Endothelial cell of umbilical vein (primary cell): ENCODE results near the gene TAS1R1. TPM values are rescaled to one million over a fixed set of nuclear protein-coding genes. Genes with fewer than 3 reads are reported as not detected.

Source experiments
- BruUV-seq: library from RNA; stranded (reverse); fragments of 400-500 nt; replicated peaks from 2 replicates; lab custom pipeline; 2021; lab: Mats Ljungman, UMichigan
- CTCF ChIA-PET: fragments of 300-600, 350-600 bp; sonication (Branson Sonifier 250); formaldehyde crosslinking; loops from one replicate; lab custom pipeline; 2021; ENCODE audit warnings: antibody characterized with exemption, inconsistent platforms; lab: Charles Lee
- POLR2A ChIA-PET: fragments of 300-600, 350-600 bp; sonication (Branson Sonifier 250); formaldehyde crosslinking; loops from one replicate; lab custom pipeline; 2021; ENCODE audit warnings: antibody characterized with exemption, inconsistent platforms; lab: Charles Lee
- DNase-seq: peaks from one replicate; pipeline ENCODE4 v3.0.0-alpha.2; 2011; ENCODE audit warnings: low read depth, low spot score
- FAIRE-seq: peaks from 2 replicates; lab custom pipeline; 2011; peaks lifted over from hg19 to GRCh38; lab: Jason Lieb, UNC
- H2AFZ ChIP-seq: 2 replicates; pipeline ENCODE4 v1.6.0; 2012; ENCODE audit warnings: low read depth, low read length, control low read depth, inconsistent platforms
- H3K27ac ChIP-seq: 2 replicates; pipeline ENCODE4 v1.5.1; 2011; ENCODE audit warnings: low read depth, mild to moderate bottlenecking, control low read depth, low read length, moderate library complexity; ENCODE audit not compliant: insufficient read depth
- H3K27me3 ChIP-seq, 2 experiments: 2 replicates each; pipeline versions ENCODE4 v1.6.0 to v1.6.1; 2011; ENCODE audit warnings: low read length in 2 of 2, mixed read lengths in 1 of 2; ENCODE audit not compliant: control insufficient read depth in 2 of 2, insufficient read depth in 2 of 2
- H3K36me3 ChIP-seq, 2 experiments: 2 replicates in 1 of 2; 3 replicates in 1 of 2; pipeline ENCODE4 v1.5.1; 2011; ENCODE audit warnings: low read length in 2 of 2, mild to moderate bottlenecking in 1 of 2, moderate library complexity in 1 of 2; ENCODE audit not compliant: control insufficient read depth in 2 of 2, insufficient read depth in 2 of 2; ENCODE audit errors: extremely low read depth in 1 of 2
- H3K4me1 ChIP-seq: 3 replicates; pipeline ENCODE4 v1.5.1; 2011; ENCODE audit warnings: mild to moderate bottlenecking, low read length; ENCODE audit not compliant: control insufficient read depth, insufficient read depth; ENCODE audit errors: extremely low read depth
- H3K4me2 ChIP-seq: 2 replicates; pipeline ENCODE4 v1.6.1; 2011; ENCODE audit warnings: low read length, control low read depth, mixed read lengths; ENCODE audit not compliant: insufficient read depth
- H3K4me3 ChIP-seq, 3 experiments: fragments of 200-600 bp in 1 of 3; sonication (generic), shearing (Covaris generic) in 1 of 3; replicated peaks in 1 of 3; 2 replicates each; pipeline ENCODE4 v1.5.1; 2011 to 2016; ENCODE audit warnings: control low read depth in 3 of 3, low read length in 3 of 3, mild to moderate bottlenecking in 2 of 3, inconsistent platforms in 1 of 3, low read depth in 1 of 3, moderate library complexity in 1 of 3; ENCODE audit not compliant: insufficient read depth in 1 of 3
- H3K79me2 ChIP-seq: 2 replicates; pipeline ENCODE4 v1.6.0; 2012; ENCODE audit warnings: low read length, inconsistent platforms; ENCODE audit not compliant: control insufficient read depth, insufficient read depth
- H3K9ac ChIP-seq: replicated peaks from 2 replicates; pipeline ENCODE3; 2011; ENCODE audit warnings: low read length, control low read depth; ENCODE audit not compliant: insufficient read depth; ENCODE audit errors: extremely low read depth
- H3K9me1 ChIP-seq: replicated peaks from 3 replicates; pipeline ENCODE4 v1.6.0; 2011; ENCODE audit warnings: mild to moderate bottlenecking, low read length; ENCODE audit not compliant: control insufficient read depth, insufficient read depth; ENCODE audit errors: extremely low read depth
- H3K9me3 ChIP-seq: replicated peaks from 2 replicates; pipeline ENCODE4 v1.5.1; 2012; ENCODE audit warnings: low read length, inconsistent platforms; ENCODE audit not compliant: control insufficient read depth, insufficient read depth
- H4K20me1 ChIP-seq: replicated peaks from 2 replicates; pipeline ENCODE3; 2011; ENCODE audit warnings: mild to moderate bottlenecking, low read length; ENCODE audit not compliant: control insufficient read depth, insufficient read depth; ENCODE audit errors: extremely low read depth
- CTCF ChIP-seq, 2 donors: IDR thresholded peaks; 1 replicate in 1 of 2; 2 replicates in 1 of 2; pipeline ENCODE4 v1.5.1; 2011; ENCODE audit warnings: low read length in 2 of 2, mild to moderate bottlenecking in 2 of 2, moderate library complexity in 2 of 2, control low read depth in 1 of 2, inconsistent platforms in 1 of 2, low read depth in 1 of 2; ENCODE audit not compliant: insufficient read depth in 1 of 2; ENCODE audit errors: extremely low read depth in 1 of 2
- EZH2 ChIP-seq: IDR thresholded peaks from 2 replicates; pipeline ENCODE4 v1.6.1; 2012; ENCODE audit warnings: borderline replicate concordance, low read depth, mild to moderate bottlenecking, moderate library complexity, low read length, inconsistent platforms; ENCODE audit not compliant: severe bottlenecking
- FOS ChIP-seq: IDR thresholded peaks from 2 replicates; pipeline ENCODE4 v1.6.1; 2011; ENCODE audit warnings: mild to moderate bottlenecking, low read length, moderate library complexity, borderline replicate concordance; ENCODE audit not compliant: insufficient read depth
- GATA2 ChIP-seq: IDR thresholded peaks from 2 replicates; pipeline ENCODE4 v1.7.0; 2011; ENCODE audit warnings: low read depth, mild to moderate bottlenecking, moderate library complexity, mixed read lengths, low read length; ENCODE audit not compliant: insufficient read length, insufficient read depth
- JUN ChIP-seq: IDR thresholded peaks from 2 replicates; pipeline ENCODE4 v1.6.1; 2011; ENCODE audit warnings: borderline replicate concordance, low read depth; ENCODE audit not compliant: insufficient read length, insufficient read depth
- MYC ChIP-seq: IDR thresholded peaks from one replicate; pipeline ENCODE4 v1.6.1; 2011; ENCODE audit warnings: mild to moderate bottlenecking, low read depth, low read length
- POLR2A ChIP-seq: IDR thresholded peaks from 2 replicates; pipeline ENCODE4 v1.6.1; 2012; ENCODE audit warnings: low read depth, mild to moderate bottlenecking, control low read depth, low read length
- POLR2AphosphoS5 ChIP-seq: IDR thresholded peaks from 2 replicates; pipeline ENCODE4 v1.6.1; 2012; ENCODE audit warnings: low read depth, mild to moderate bottlenecking, control low read depth, low read length, moderate library complexity; ENCODE audit not compliant: insufficient read depth
- dilution Hi-C: fragments of 300-500 bp; cut with MboI; formaldehyde crosslinking; loops from one replicate; pipeline ENCODE4 v1.15.0; 2019; ENCODE audit warnings: low sequenced_read_pairs; ENCODE audit not compliant: extremely low pct_ligation_motif_present
- intact Hi-C: fragments of 100-400 bp; cut with micrococcal nuclease; formaldehyde crosslinking; loops from one replicate; pipeline ENCODE4 v1.10.0; 2022
- polyA plus RNA-seq, 4 experiments: library from polyadenylated mRNA; depleted of rRNA in 3 of 4; stranded (reverse) in 3 of 4; unstranded in 1 of 4; fragments of >200 nt; gene quantifications; 2 replicates each; pipeline versions ENCODE4 v1.2.1 to v1.2.3, GENCODE V29; 2011 to 2012; ENCODE audit warnings: missing spikeins in 1 of 4
- total RNA-seq: library from RNA; stranded (reverse); gene quantifications from 2 replicates; pipeline ENCODE4 v1.2.3, GENCODE V29; 2021
- TF ChIP-seq, protein P1 (sequence below): IDR thresholded peaks from 2 replicates; pipeline ENCODE4 v1.6.1; 2011; ENCODE audit not compliant: insufficient read depth, insufficient read length

The TAS1R1 gene
- total and polyA plus RNA-seq, 2 donors (not counting 3 experiments of a cell fraction or from before 2014, with no cell fraction given) = not detected

DNA sequence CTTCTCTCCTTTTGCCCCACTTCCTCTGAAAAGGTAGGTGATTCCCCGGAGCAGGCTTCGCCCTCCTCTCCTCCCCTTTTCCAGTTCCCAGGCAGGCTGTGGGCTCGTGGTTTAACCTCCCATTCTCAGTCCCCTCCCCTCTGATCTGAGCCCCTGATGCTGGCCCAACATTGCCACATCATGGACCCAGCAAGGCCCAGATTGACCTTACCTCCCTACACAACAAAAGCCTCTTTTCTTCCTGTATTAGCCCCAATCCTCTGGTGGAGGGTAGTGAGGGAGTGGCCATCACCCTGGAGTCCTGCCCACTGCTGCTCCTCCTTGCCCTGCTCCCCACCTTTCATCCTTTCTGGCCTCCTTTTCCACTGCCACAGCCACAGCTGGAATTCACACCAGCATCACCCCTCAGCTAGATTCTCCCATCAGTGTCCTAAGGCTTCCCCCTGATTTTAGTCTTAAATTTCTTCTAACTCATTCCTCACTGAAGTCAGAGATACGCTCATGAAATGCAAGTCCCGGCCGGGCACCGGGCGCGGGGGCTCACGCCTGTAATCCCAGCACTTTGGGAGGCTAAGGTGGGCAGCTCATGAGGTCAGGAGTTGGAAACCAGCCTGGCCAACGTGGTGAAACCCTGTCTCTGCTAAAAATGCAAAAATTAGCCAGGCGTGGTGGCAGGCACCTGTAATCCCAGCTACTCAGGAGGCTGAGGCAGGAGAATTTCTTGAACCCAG lies 17.7 kb downstream of the TAS1R1 start:
- Histone ChIP-seq H2AFZ (no peak overlapping the region), H3K4me3 (no peak overlapping the region), H3K9me1 (no peaks in the 10 kb centered on the region), H3K4me2 (no peak overlapping the region), H3K27me3 (peaks cover 5 to 13% of the 10 kb centered on the region in 2 experiments), H4K20me1 (no peaks in the 10 kb centered on the region), H3K36me3 (no peaks in the 10 kb centered on the region), H3K27ac (no peak overlapping the region), H3K9ac (no peak overlapping the region), H3K4me1 (no peaks in the 10 kb centered on the region), H3K79me2 (no peaks in the 10 kb centered on the region), H3K9me3 (no peaks in the 10 kb centered on the region)
- ChIA-PET POLR2A (no interaction called here), CTCF (no interaction called here)
- no peak for FAIRE-seq
- no peak for DNase-seq
- intact Hi-C loops = no loop called here
- TF ChIP-seq, protein P1, sequence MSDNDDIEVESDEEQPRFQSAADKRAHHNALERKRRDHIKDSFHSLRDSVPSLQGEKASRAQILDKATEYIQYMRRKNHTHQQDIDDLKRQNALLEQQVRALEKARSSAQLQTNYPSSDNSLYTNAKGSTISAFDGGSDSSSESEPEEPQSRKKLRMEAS = no peak
- TF ChIP-seq CTCF (IDR thresholded peaks at IDR 0.05; ENCODE audit: extremely low read depth in 1 of 2, insufficient read depth in 1 of 2, low read depth in 1 of 2, low read length in 2 of 2) (no peak), JUN (no peak), POLR2A (no peak), GATA2 (no peak), POLR2AphosphoS5 (no peak), MYC (no peak), EZH2 (no peak), FOS (no peak)
- BruUV-seq = no TSS peak
- dilution Hi-C loops = no loop called here
